Endothelial cell (in vitro differentiated cells): ENCODE measurements around the gene PDE4D. TPM values are rescaled to one million over a fixed set of nuclear protein-coding genes. Genes with fewer than 3 reads are reported as not detected.

ENCODE experiments used
- DNase-seq: peaks from one replicate; pipeline ENCODE4 v3.0.0; 2021; ENCODE audit warnings: low spot score
- H3K27ac Mint-ChIP-seq: one replicate; pipeline ENCODE4 v1.8.0; 2021; ENCODE audit warnings: mixed read lengths, inconsistent platforms; ENCODE audit not compliant: unreplicated experiment
- H3K27me3 Mint-ChIP-seq: one replicate; pipeline ENCODE4 v1.8.0; 2021; ENCODE audit warnings: mild to moderate bottlenecking, moderate library complexity, mixed read lengths, inconsistent platforms; ENCODE audit not compliant: unreplicated experiment
- H3K36me3 Mint-ChIP-seq: one replicate; pipeline ENCODE4 v1.8.0; 2021; ENCODE audit warnings: mild to moderate bottlenecking, low read depth, mixed read lengths, inconsistent platforms; ENCODE audit not compliant: unreplicated experiment
- H3K4me1 Mint-ChIP-seq: one replicate; pipeline ENCODE4 v1.8.0; 2021; ENCODE audit warnings: mild to moderate bottlenecking, mixed read lengths, inconsistent platforms; ENCODE audit not compliant: unreplicated experiment
- H3K4me3 Mint-ChIP-seq: one replicate; pipeline ENCODE4 v1.8.0; 2021; ENCODE audit warnings: mild to moderate bottlenecking, mixed read lengths, inconsistent platforms; ENCODE audit not compliant: unreplicated experiment
- H3K9me3 Mint-ChIP-seq: one replicate; pipeline ENCODE4 v1.8.0; 2021; ENCODE audit warnings: mixed read lengths, inconsistent platforms; ENCODE audit not compliant: unreplicated experiment
- CTCF ChIP-seq: fragments of 200-600 bp; sonication (generic); IDR thresholded peaks from one replicate; pipeline ENCODE4 v1.5.0; 2021; ENCODE audit warnings: antibody characterized with exemption; ENCODE audit not compliant: unreplicated experiment
- total RNA-seq: library from RNA; stranded (reverse); fragmentation: NEBNext Ultra II Directional; extraction: Animal tissue kit (Norgen Biotek cat#: 25700); gene quantifications from one replicate; pipeline ENCODE4 v1.2.1, GENCODE V29; 2021; ENCODE audit not compliant: unreplicated experiment

PDE4D gene
- total RNA-seq, 1 donor from 2014 or later, result 9.4 TPM

- Mint-ChIP-seq H3K4me1 (no peaks in the 10 kb centered on the region), H3K27ac (no peak overlapping the region), H3K36me3 (no peaks in the 10 kb centered on the region), H3K9me3 (no peaks in the 10 kb centered on the region), H3K4me3 (no peak overlapping the region), H3K27me3 (no peaks in the 10 kb centered on the region)
- TF ChIP-seq CTCF, result no peak
- no peak for DNase-seq
These were observed 694.7 kb downstream of the PDE4D start for GRCh38 chr5:59198832-59199231.

GRCh38 chr5:59198365-59198764 is 695.2 kb downstream of the PDE4D start:
- no peak overlapping the region for H3K4me3 Mint-ChIP-seq
- H3K27ac Mint-ChIP-seq, result no peak overlapping the region
- no peaks in the 10 kb centered on the region for H3K36me3 Mint-ChIP-seq
- no peak for DNase-seq
- peaks cover 3% of the 10 kb centered on the region for H3K27me3 Mint-ChIP-seq
- H3K9me3 Mint-ChIP-seq, result no peaks in the 10 kb centered on the region
- TF ChIP-seq CTCF, result no peak
- no peaks in the 10 kb centered on the region for H3K4me1 Mint-ChIP-seq

GRCh38 chr5:59197911-59198310 is 695.6 kb downstream of the PDE4D start:
- H3K27ac Mint-ChIP-seq, result no peak overlapping the region
- no peak overlapping the region for H3K4me3 Mint-ChIP-seq
- H3K9me3 Mint-ChIP-seq, result no peaks in the 10 kb centered on the region
- H3K27me3 Mint-ChIP-seq, result peaks cover 3% of the 10 kb centered on the region
- no peaks in the 10 kb centered on the region for H3K4me1 Mint-ChIP-seq
- TF ChIP-seq CTCF, result no peak
- H3K36me3 Mint-ChIP-seq, result no peaks in the 10 kb centered on the region
- no peak for DNase-seq

- peaks cover 3% of the 10 kb centered on the region for H3K27me3 Mint-ChIP-seq
- no peaks in the 10 kb centered on the region for H3K9me3 Mint-ChIP-seq
- no peak for TF ChIP-seq CTCF
- no peak overlapping the region for H3K4me3 Mint-ChIP-seq
- no peak for DNase-seq
- H3K36me3 Mint-ChIP-seq, result no peaks in the 10 kb centered on the region
- no peaks in the 10 kb centered on the region for H3K4me1 Mint-ChIP-seq
- no peak overlapping the region for H3K27ac Mint-ChIP-seq
These were observed 699.8 kb downstream of the PDE4D start for GRCh38 chr5:59193616-59194319.

- no peak for TF ChIP-seq CTCF
- H3K27me3 Mint-ChIP-seq, result peaks cover 3% of the 10 kb centered on the region
- DNase-seq, result no peak
- no peak overlapping the region for H3K27ac Mint-ChIP-seq
- no peaks in the 10 kb centered on the region for H3K36me3 Mint-ChIP-seq
- H3K9me3 Mint-ChIP-seq, result no peaks in the 10 kb centered on the region
- no peak overlapping the region for H3K4me3 Mint-ChIP-seq
- H3K4me1 Mint-ChIP-seq, result no peaks in the 10 kb centered on the region
These were observed 702.8 kb downstream of the PDE4D start for GRCh38 chr5:59190746-59191145.
